Esophagus squamous epithelium (tissue), 5 donors: ENCODE results near the gene SLIT1. TPM values are rescaled to one million over a fixed set of nuclear protein-coding genes. Genes with fewer than 3 reads are reported as not detected.

Source experiments
- DNase-seq: peaks from one replicate; lab custom pipeline; 2025; lab: John Stamatoyannopoulos, UW
- H3K27ac ChIP-seq, 4 donors: fragments of 200-600 bp; sonication (generic); one replicate each; pipeline ENCODE4 v1.5.1; 2016 to 2019; ENCODE audit warnings: mild to moderate bottlenecking in 1 of 4
- H3K27me3 ChIP-seq, 4 donors: fragments of 200-600 bp; sonication (generic); 1 replicate in 3 of 4; 2 replicates in 1 of 4; pipeline versions ENCODE4 v1.5.1 to v1.6.0; 2017 to 2021; ENCODE audit warnings: antibody characterized with exemption in 1 of 4
- H3K36me3 ChIP-seq, 3 donors: fragments of 200-600 bp; sonication (generic); one replicate each; pipeline ENCODE4 v1.5.1; 2016 to 2019
- H3K4me1 ChIP-seq, 3 donors: fragments of 200-600 bp; sonication (generic); one replicate each; pipeline ENCODE4 v1.5.1; 2017 to 2019
- H3K4me3 ChIP-seq, 4 donors: fragments of 200-600 bp; sonication (generic); 1 replicate in 3 of 4; 2 replicates in 1 of 4; pipeline ENCODE4 v1.5.1; 2016 to 2019; ENCODE audit warnings: mild to moderate bottlenecking in 2 of 4, moderate library complexity in 1 of 4
- H3K9me3 ChIP-seq, 3 donors: fragments of 200-600 bp; sonication (generic); one replicate each; pipeline ENCODE4 v1.5.1; 2016 to 2019
- POLR2A ChIP-seq, 4 donors: fragments of 450-650 bp; IDR thresholded peaks; one replicate each; pipeline ENCODE4 v1.6.1; 2017; ENCODE audit warnings: antibody characterized with exemption in 4 of 4, mild to moderate bottlenecking in 4 of 4, moderate library complexity in 3 of 4
- WGBS, 2 donors: methylation state at CpG; one replicate each; pipeline ENCODE4 v1.1.5; 2018; 5-methylcytosine and 5-hydroxymethylcytosine counted together
- intact Hi-C: fragments of 100-400 bp; cut with DNase I; formaldehyde crosslinking; loops from one replicate; pipeline ENCODE4 v1.15.0; 2022
- total RNA-seq, 4 donors: library from RNA; depleted of rRNA; stranded (reverse); fragments of >200 nt; gene quantifications; one replicate each; pipeline ENCODE4 v1.1.0, GENCODE V29; 2016
- TF ChIP-seq, protein P1 (sequence below), 6 experiments: fragments of 450-650 bp in 4 of 6; fragments of 200-600 bp in 2 of 6; sonication (generic) in 2 of 6; IDR thresholded peaks; one replicate each; pipeline ENCODE4 v1.5.1; 2016 to 2019; ENCODE audit warnings: antibody characterized with exemption in 6 of 6, mild to moderate bottlenecking in 4 of 6, moderate library complexity in 4 of 6
- donor health status: DM: yes; HTN: yes; CAD: no.

Gene SLIT1
- total RNA-seq, 4 donors from 2014 or later = not detected

DNA sequence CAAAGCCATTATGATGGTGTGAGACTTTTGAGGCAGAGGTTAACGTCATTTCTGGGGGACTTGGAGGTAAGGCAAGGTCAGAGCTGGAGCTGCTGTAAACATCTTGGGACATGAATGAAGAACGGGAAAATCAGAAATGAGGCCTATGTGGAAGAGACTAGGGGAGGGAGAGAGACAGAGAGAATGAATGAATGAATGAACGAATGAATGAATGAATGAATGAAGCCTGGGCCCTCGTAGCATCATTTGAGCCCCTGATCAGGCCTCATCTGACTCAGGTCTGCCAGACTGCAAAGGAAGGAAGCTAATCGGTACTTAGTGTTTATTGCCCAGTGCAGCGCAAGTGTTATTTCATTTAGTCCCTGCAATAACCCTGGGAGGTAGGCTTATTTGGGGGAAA is 79.6 kb downstream of the SLIT1 start:
- no peaks in the 10 kb centered on the region for H3K36me3 ChIP-seq
- 55 to 60% methylated on average over 6 of the region's 6 CpGs for WGBS, 2 donors
- TF ChIP-seq POLR2A (IDR thresholded peaks at IDR 0.05) = no peak
- TF ChIP-seq, protein P1, sequence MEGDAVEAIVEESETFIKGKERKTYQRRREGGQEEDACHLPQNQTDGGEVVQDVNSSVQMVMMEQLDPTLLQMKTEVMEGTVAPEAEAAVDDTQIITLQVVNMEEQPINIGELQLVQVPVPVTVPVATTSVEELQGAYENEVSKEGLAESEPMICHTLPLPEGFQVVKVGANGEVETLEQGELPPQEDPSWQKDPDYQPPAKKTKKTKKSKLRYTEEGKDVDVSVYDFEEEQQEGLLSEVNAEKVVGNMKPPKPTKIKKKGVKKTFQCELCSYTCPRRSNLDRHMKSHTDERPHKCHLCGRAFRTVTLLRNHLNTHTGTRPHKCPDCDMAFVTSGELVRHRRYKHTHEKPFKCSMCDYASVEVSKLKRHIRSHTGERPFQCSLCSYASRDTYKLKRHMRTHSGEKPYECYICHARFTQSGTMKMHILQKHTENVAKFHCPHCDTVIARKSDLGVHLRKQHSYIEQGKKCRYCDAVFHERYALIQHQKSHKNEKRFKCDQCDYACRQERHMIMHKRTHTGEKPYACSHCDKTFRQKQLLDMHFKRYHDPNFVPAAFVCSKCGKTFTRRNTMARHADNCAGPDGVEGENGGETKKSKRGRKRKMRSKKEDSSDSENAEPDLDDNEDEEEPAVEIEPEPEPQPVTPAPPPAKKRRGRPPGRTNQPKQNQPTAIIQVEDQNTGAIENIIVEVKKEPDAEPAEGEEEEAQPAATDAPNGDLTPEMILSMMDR (IDR thresholded peaks at IDR 0.05) = no peak
- no peak overlapping the region for H3K4me3 ChIP-seq
- intact Hi-C loops = no loop called here
- H3K4me1 ChIP-seq = no peaks in the 10 kb centered on the region
- H3K27me3 ChIP-seq = peaks cover 0 to 50% (median 0%) of the 10 kb centered on the region in 4 donors
- no peaks in the 10 kb centered on the region for H3K9me3 ChIP-seq
- no peak for DNase-seq
- H3K27ac ChIP-seq = no peak overlapping the region

- intact Hi-C loops = no loop called here
- Histone ChIP-seq H3K27me3 (peaks cover 0 to 57% (median 0%) of the 10 kb centered on the region in 4 donors), H3K4me3 (no peak overlapping the region), H3K4me1 (no peaks in the 10 kb centered on the region), H3K36me3 (no peaks in the 10 kb centered on the region), H3K9me3 (no peaks in the 10 kb centered on the region), H3K27ac (no peak overlapping the region)
- TF ChIP-seq, protein P1 (IDR thresholded peaks at IDR 0.05) = no peak
- no peak for TF ChIP-seq POLR2A (IDR thresholded peaks at IDR 0.05)
- 74 to 76% methylated on average over 7 of the region's 7 CpGs for WGBS, 2 donors
- DNase-seq = no peak
Observed at GRCh38 chr10:97105303-97105702, 80.5 kb downstream of the SLIT1 start.

GRCh38 chr10:97103316-97104080 is 82.3 kb downstream of the SLIT1 start:
- intact Hi-C loops = no loop called here
- no peak for TF ChIP-seq POLR2A (IDR thresholded peaks at IDR 0.05)
- TF ChIP-seq, protein P1 (IDR thresholded peaks at IDR 0.05) = no peak
- no peak overlapping the region for H3K4me3 ChIP-seq
- no peaks in the 10 kb centered on the region for H3K4me1 ChIP-seq
- no peak for DNase-seq
- H3K9me3 ChIP-seq = no peaks in the 10 kb centered on the region
- 65 to 71% methylated on average over 12 to 14 of the region's 14 CpGs for WGBS, 2 donors
- H3K27ac ChIP-seq = no peak overlapping the region
- no peaks in the 10 kb centered on the region for H3K36me3 ChIP-seq
- peaks cover 0 to 58% (median 0%) of the 10 kb centered on the region in 4 donors for H3K27me3 ChIP-seq

GRCh38 chr10:97102441-97102840 is 83.3 kb downstream of the SLIT1 start:
- intact Hi-C loops = no loop called here
- Histone ChIP-seq H3K27me3 (peaks cover 0 to 58% (median 0%) of the 10 kb centered on the region in 4 donors), H3K36me3 (no peaks in the 10 kb centered on the region), H3K27ac (no peak overlapping the region), H3K4me3 (no peak overlapping the region), H3K9me3 (no peaks in the 10 kb centered on the region), H3K4me1 (no peaks in the 10 kb centered on the region)
- 81 to 100% methylated on average over 4 to 5 of the region's 6 CpGs for WGBS, 2 donors
- no peak for TF ChIP-seq POLR2A (IDR thresholded peaks at IDR 0.05)
- TF ChIP-seq, protein P1 (IDR thresholded peaks at IDR 0.05) = no peak
- DNase-seq = no peak

DNA sequence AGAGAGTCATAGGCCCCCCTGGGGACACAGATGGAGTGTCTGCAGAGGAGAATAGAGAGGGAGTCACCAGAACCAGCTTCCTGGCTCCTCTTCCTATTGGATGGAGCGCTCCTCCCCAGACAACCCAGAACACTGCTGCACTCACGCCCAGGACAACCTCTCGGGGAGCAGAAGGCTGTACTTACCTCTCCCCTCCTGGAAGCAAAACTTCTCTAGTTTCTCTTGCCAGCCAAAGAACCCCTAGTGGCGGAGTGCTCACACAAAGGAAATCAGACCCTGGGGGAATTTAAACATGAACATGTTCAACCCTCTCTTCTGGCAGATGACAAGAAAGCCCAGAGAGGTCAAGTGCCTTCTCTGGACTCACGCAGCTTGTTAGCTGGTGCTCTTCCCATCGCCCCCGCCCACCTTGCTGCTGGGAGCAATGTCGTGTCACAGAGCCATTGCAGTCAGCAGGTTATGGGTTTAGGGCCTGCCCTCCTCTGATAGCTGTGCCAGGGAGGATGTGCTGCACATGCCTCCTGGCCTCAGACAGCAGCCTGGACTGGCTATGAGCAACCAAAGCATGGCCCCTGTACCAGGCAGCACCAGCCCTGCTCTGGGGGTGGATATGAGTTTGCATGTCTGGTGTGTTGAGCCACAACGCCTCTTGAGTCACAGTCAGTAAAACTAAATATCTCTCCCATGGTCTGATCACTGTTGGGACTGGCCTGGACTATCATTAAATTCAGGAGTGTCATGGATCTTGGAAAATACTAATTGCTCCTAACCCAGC is 84.4 kb downstream of the SLIT1 start:
- H3K4me3 ChIP-seq = no peak overlapping the region
- WGBS, 2 donors = 60 to 73% methylated on average over 1 to 4 of the region's 9 CpGs
- peaks cover 0 to 53% (median 0%) of the 10 kb centered on the region in 4 donors for H3K27me3 ChIP-seq

More for the DNA sequence above, 84.4 kb downstream of the SLIT1 start:
- DNase-seq = no peak
- H3K4me1 ChIP-seq = peaks cover 0 to 5% (median 0%) of the 10 kb centered on the region in 3 donors
- H3K36me3 ChIP-seq = no peaks in the 10 kb centered on the region
- TF ChIP-seq, protein P1 (IDR thresholded peaks at IDR 0.05) = no peak
- TF ChIP-seq POLR2A (IDR thresholded peaks at IDR 0.05) = no peak
- no peaks in the 10 kb centered on the region for H3K9me3 ChIP-seq
- H3K27ac ChIP-seq = no peak overlapping the region
- intact Hi-C loops = no loop called here
